Prostate gland (tissue), 2 donors: ENCODE data around the gene ANKRD35. TPM values are rescaled to one million over a fixed set of nuclear protein-coding genes. Genes with fewer than 3 reads are reported as not detected.

Experiments used
- DNase-seq: peaks from one replicate; pipeline ENCODE4 v3.0.0-alpha.2; 2019; ENCODE audit warnings: low spot score
- H3K27ac ChIP-seq, 2 donors: fragments of 200-600 bp; sonication (generic); 2 replicates each; pipeline ENCODE4 v1.5.1; 2017 to 2019
- H3K27me3 ChIP-seq: fragments of 200-600 bp; sonication (generic); replicated peaks from 2 replicates; pipeline ENCODE4 v1.5.1; 2019; ENCODE audit not compliant: insufficient read depth
- H3K36me3 ChIP-seq, 2 donors: fragments of 200-600 bp; sonication (generic); 1 replicate in 1 of 2; 2 replicates in 1 of 2; pipeline versions ENCODE4 v1.5.1 to v1.8.1; 2017 to 2019
- H3K4me1 ChIP-seq: fragments of 200-600 bp; sonication (generic); replicated peaks from 2 replicates; pipeline ENCODE4 v1.5.1; 2019
- H3K4me3 ChIP-seq, 2 donors: fragments of 200-600 bp; sonication (generic); 2 replicates each; pipeline ENCODE4 v1.5.1; 2017 to 2019
- H3K9me3 ChIP-seq: fragments of 200-600 bp; sonication (generic); 2 replicates; pipeline ENCODE4 v1.5.1; 2017
- POLR2A ChIP-seq: fragments of 450-650 bp; IDR thresholded peaks from one replicate; pipeline ENCODE4 v1.6.1; 2016; ENCODE audit warnings: antibody characterized with exemption, mild to moderate bottlenecking
- POLR2AphosphoS5 ChIP-seq: sonication (generic); formaldehyde crosslinking; IDR thresholded peaks from one replicate; pipeline ENCODE4 v1.6.1; 2017; ENCODE audit warnings: antibody characterized with exemption
- WGBS: methylation state at CpG from one replicate; pipeline ENCODE4 v1.1.5; 2018; 5-methylcytosine and 5-hydroxymethylcytosine counted together
- intact Hi-C: fragments of 100-400 bp; cut with DNase I; formaldehyde crosslinking; loops from one replicate; pipeline ENCODE4 v1.14.2; 2022
- total RNA-seq, 2 donors: library from RNA; depleted of rRNA; stranded (reverse); fragments of >200 nt; gene quantifications; one replicate each; pipeline ENCODE4 v1.1.0, GENCODE V29; 2016
- TF ChIP-seq, protein P1 (sequence below), 4 experiments: fragments of 200-600 bp in 2 of 4; fragments of 450-650 bp in 2 of 4; sonication (generic) in 2 of 4; IDR thresholded peaks; 1 replicate in 3 of 4; 2 replicates in 1 of 4; pipeline ENCODE4 v1.5.1; 2016 to 2019; ENCODE audit warnings: antibody characterized with exemption in 4 of 4, mild to moderate bottlenecking in 2 of 4, moderate library complexity in 2 of 4

The ANKRD35 gene
- total RNA-seq, 2 donors from 2014 or later = 6.6 to 7.5 TPM

DNA sequence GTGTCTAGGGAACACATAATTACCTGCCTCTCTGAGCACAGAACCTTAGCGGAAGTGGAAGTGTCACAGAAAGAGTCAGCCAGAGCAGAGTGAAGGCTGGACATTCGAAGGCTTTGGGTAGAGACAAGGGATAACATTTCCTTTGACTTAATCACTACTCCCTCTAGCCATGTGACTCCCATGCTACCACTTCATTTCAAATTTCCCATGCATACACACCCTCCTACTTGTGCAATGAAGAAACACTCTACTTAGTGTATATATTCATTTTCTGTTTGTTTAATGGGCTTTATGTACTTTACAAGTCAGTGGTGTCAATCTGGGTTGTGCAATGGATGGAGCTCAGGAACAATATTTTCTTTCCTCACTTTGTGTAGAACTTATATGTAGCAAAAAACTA, 6.9 kb downstream of the ANKRD35 start:
- TF ChIP-seq POLR2A = no peak
- no peak for TF ChIP-seq POLR2AphosphoS5
- TF ChIP-seq, protein P1, sequence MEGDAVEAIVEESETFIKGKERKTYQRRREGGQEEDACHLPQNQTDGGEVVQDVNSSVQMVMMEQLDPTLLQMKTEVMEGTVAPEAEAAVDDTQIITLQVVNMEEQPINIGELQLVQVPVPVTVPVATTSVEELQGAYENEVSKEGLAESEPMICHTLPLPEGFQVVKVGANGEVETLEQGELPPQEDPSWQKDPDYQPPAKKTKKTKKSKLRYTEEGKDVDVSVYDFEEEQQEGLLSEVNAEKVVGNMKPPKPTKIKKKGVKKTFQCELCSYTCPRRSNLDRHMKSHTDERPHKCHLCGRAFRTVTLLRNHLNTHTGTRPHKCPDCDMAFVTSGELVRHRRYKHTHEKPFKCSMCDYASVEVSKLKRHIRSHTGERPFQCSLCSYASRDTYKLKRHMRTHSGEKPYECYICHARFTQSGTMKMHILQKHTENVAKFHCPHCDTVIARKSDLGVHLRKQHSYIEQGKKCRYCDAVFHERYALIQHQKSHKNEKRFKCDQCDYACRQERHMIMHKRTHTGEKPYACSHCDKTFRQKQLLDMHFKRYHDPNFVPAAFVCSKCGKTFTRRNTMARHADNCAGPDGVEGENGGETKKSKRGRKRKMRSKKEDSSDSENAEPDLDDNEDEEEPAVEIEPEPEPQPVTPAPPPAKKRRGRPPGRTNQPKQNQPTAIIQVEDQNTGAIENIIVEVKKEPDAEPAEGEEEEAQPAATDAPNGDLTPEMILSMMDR (IDR thresholded peaks at IDR 0.05) = no peak
- H3K27ac ChIP-seq = no peak overlapping the region
- H3K9me3 ChIP-seq = no peaks in the 10 kb centered on the region
- WGBS = 85% methylated on average over 2 of the region's 2 CpGs
- H3K27me3 ChIP-seq = no peaks in the 10 kb centered on the region
- H3K36me3 ChIP-seq = no peaks in the 10 kb centered on the region
- H3K4me1 ChIP-seq = no peaks in the 10 kb centered on the region
- no peak overlapping the region for H3K4me3 ChIP-seq
- intact Hi-C loops = no loop called here
- no peak for DNase-seq

DNA sequence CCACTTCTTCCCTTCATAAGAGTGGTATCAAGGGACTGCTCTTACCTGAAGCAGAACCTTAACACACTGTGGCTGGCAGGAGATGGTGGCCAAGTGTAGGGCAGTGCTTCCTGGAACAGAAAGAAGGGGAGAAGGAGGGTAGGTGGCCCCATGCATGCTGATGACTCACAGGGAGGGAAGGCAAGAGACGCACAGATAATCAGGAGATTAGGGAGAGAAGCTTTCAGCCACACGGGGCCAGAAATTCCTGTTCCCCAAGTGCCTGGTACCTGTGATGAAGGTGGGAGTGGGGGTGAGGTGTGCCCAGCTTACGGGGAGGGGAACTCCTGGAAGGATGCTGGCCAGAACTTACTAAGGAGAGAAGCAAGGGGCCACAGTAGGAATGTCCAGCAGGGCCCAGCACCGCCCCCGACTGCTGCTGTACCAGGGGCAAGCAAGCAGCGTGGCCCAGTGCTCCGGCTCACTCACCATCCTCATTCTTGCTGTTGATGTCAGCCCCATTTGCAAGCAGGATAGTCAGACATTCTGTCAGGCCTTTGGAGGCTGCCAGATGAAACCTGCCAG, 7.7 kb downstream of the ANKRD35 start:
- H3K27ac ChIP-seq = no peak overlapping the region
- H3K36me3 ChIP-seq = no peaks in the 10 kb centered on the region
- H3K27me3 ChIP-seq = no peaks in the 10 kb centered on the region
- intact Hi-C loops = no loop called here
- no peaks in the 10 kb centered on the region for H3K9me3 ChIP-seq
- no peaks in the 10 kb centered on the region for H3K4me1 ChIP-seq
- 83% methylated on average over 7 of the region's 7 CpGs for WGBS
- DNase-seq = no peak
- TF ChIP-seq POLR2A (peak; percentile 16), POLR2AphosphoS5 (no peak)
- TF ChIP-seq, protein P1 (IDR thresholded peaks at IDR 0.05) = no peak
- no peak overlapping the region for H3K4me3 ChIP-seq

DNA sequence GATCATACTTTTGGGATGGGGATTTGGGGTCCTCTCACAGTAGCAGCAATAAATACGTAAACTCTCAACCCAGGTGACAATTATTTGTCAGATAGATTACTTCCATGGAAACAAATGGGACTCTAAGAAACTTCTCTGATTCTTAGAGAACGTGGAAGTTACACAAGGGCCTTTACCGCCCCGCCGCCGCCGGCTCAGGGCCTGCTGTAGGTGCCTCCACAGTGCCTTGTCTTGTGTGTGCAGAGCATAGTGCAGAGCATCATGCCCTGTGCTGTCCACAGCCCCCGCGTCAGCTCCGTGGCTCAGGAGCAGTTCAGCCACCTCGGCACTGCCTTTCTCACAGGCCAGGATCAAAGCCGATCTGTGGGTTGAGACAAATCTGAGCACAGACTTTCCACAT, 11.0 kb downstream of the ANKRD35 start:
- H3K27ac ChIP-seq = no peak overlapping the region
- no peaks in the 10 kb centered on the region for H3K36me3 ChIP-seq
- peaks cover 4% of the 10 kb centered on the region for H3K4me1 ChIP-seq
- DNase-seq = no peak
- WGBS = 93% methylated on average over 12 of the region's 12 CpGs
- H3K27me3 ChIP-seq = no peaks in the 10 kb centered on the region
- intact Hi-C loops = no loop called here
- H3K4me3 ChIP-seq = no peak overlapping the region
- TF ChIP-seq POLR2A (no peak), POLR2AphosphoS5 (no peak)
- TF ChIP-seq, protein P1 (IDR thresholded peaks at IDR 0.05) = no peak
- no peaks in the 10 kb centered on the region for H3K9me3 ChIP-seq

DNA sequence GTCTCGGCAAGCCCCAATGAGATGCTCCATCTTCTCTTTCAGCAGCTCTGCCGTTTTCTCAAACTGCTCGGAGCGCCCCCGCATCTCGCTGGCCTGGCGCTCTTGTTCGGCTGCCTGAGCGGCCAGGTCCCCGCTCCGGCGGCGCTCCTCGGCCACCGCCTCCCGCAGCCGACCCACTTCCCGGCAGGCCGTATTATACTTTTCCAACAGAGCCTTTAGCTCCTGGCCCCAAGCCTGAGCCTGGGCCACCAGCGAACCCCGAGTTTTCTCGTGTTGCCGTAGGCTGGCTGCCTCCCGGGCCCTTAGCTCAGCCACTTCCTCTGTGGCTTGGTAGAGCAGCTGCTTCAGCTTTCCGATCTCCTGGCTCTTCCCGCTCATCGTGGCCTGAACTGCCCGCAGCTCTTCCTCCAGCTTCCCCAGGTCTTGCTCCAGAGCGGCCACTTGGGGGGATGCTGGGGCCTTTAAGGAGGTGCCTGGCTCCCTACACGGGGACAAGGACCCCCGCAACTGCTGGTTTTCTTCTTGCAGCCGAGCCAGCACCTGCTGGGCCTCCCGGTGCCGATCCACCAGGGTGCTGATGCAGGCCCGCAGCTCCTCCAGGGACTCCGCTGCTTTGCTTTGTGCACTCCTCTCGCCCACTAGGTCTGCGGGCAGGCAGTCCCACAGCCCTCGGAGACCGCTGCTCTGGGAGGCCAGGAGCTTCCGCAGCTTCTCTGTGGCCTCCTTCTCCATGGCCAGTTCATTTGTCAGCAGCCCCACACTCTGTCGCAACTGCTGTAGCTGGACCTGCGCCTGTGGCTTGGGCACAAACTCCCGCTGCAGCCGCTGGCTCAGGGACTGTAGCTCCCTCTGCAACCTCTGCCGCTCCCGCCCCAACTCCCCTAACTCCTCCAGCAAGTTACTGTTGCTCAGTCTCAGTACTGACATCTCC, 13.4 kb downstream of the ANKRD35 start:
- no peaks in the 10 kb centered on the region for H3K9me3 ChIP-seq
- H3K4me1 ChIP-seq = peaks cover 4% of the 10 kb centered on the region

More for the DNA sequence above, 13.4 kb downstream of the ANKRD35 start:
- H3K27ac ChIP-seq = peak overlapping the region; percentile 80 to 82
- H3K27me3 ChIP-seq = no peaks in the 10 kb centered on the region
- H3K4me3 ChIP-seq = peak overlapping the region; percentile 30 to 41
- TF ChIP-seq POLR2A (no peak), POLR2AphosphoS5 (peak; percentile 3)
- TF ChIP-seq, protein P1 (IDR thresholded peaks at IDR 0.05) = no peak
- DNase-seq = peak; percentile 53
- WGBS = 11% methylated on average over 47 of the region's 47 CpGs
- H3K36me3 ChIP-seq = no peaks in the 10 kb centered on the region
- intact Hi-C loops = no loop called here
